ENCODE results near the gene CHRDL2. TPM values are rescaled to one million over a fixed set of nuclear protein-coding genes. Genes with fewer than 3 reads are reported as not detected.

Gene CHRDL2
- total RNA-seq, 1 experiment from 2014 or later, result 0.37 TPM

DNA sequence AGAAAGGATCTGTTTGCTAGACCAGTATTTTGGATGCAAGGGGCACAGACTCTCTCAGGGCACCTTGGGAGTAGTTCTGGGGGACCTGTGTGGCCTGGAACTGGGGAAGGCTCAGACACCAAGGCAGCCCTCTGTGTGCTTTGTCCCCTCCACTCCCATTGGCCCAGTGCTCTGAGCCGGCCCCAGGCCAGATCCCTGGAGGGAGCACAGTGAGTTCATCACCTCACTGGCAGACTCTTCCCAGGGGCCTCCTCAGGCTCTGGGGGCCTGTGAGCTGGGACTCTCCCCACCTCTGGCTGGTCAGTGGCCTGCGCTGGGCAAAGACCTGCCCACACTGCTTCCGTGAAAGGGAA, 51.7 kb downstream of the CHRDL2 start (continued):
- TF ChIP-seq ZNF532 (CRISPR knock-in tag; IDR thresholded peaks at IDR 0.05; ENCODE audit: borderline replicate concordance), result no peak
- no peak for TF ChIP-seq SP1 (CRISPR knock-in tag; conservative IDR thresholded peaks at IDR 0.05)

- Mint-ChIP-seq H3K27me3 (ENCODE audit: low read depth) (peaks cover 18% of the 10 kb centered on the region), H3K4me1 (peaks cover 3% of the 10 kb centered on the region), H3K9me3 (peaks cover 9% of the 10 kb centered on the region), H3K4me3 (no peak overlapping the region), H3K36me3 (peaks cover 4% of the 10 kb centered on the region), H3K27ac (no peak overlapping the region)
- POLR2A ChIA-PET, result no interaction called here
- ATAC-seq (no peak), DNase-seq (ENCODE audit: low spot score) (no peak)
- no peak for TF ChIP-seq ZMAT4 (CRISPR knock-in tag; IDR thresholded peaks at IDR 0.05)
- TF ChIP-seq SP1 (CRISPR knock-in tag; conservative IDR thresholded peaks at IDR 0.05), result no peak
- TF ChIP-seq IRF1 (CRISPR knock-in tag; IDR thresholded peaks at IDR 0.05), result no peak
- TF ChIP-seq ESRRA (CRISPR knock-in tag; IDR thresholded peaks at IDR 0.05; ENCODE audit: borderline replicate concordance), result no peak
- TF ChIP-seq, protein P1, sequence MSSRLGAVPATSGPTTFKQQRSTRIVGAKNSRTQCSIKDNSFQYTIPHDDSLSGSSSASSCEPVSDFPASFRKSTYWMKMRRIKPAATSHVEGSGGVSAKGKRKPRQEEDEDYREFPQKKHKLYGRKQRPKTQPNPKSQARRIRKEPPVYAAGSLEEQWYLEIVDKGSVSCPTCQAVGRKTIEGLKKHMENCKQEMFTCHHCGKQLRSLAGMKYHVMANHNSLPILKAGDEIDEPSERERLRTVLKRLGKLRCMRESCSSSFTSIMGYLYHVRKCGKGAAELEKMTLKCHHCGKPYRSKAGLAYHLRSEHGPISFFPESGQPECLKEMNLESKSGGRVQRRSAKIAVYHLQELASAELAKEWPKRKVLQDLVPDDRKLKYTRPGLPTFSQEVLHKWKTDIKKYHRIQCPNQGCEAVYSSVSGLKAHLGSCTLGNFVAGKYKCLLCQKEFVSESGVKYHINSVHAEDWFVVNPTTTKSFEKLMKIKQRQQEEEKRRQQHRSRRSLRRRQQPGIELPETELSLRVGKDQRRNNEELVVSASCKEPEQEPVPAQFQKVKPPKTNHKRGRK (CRISPR knock-in tag; IDR thresholded peaks at IDR 0.05; ENCODE audit: borderline replicate concordance), result no peak
- TF ChIP-seq GTF2I (CRISPR knock-in tag; conservative IDR thresholded peaks at IDR 0.05), result no peak
- TF ChIP-seq, protein P2, sequence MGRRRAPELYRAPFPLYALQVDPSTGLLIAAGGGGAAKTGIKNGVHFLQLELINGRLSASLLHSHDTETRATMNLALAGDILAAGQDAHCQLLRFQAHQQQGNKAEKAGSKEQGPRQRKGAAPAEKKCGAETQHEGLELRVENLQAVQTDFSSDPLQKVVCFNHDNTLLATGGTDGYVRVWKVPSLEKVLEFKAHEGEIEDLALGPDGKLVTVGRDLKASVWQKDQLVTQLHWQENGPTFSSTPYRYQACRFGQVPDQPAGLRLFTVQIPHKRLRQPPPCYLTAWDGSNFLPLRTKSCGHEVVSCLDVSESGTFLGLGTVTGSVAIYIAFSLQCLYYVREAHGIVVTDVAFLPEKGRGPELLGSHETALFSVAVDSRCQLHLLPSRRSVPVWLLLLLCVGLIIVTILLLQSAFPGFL (CRISPR knock-in tag; IDR thresholded peaks at IDR 0.05; ENCODE audit: borderline replicate concordance), result no peak
- TF ChIP-seq FOXJ3 (CRISPR knock-in tag; IDR thresholded peaks at IDR 0.05; ENCODE audit: borderline replicate concordance), result no peak
- no peak for TF ChIP-seq ZBTB21 (CRISPR knock-in tag; IDR thresholded peaks at IDR 0.05; ENCODE audit: borderline replicate concordance)
- TF ChIP-seq, protein P3, sequence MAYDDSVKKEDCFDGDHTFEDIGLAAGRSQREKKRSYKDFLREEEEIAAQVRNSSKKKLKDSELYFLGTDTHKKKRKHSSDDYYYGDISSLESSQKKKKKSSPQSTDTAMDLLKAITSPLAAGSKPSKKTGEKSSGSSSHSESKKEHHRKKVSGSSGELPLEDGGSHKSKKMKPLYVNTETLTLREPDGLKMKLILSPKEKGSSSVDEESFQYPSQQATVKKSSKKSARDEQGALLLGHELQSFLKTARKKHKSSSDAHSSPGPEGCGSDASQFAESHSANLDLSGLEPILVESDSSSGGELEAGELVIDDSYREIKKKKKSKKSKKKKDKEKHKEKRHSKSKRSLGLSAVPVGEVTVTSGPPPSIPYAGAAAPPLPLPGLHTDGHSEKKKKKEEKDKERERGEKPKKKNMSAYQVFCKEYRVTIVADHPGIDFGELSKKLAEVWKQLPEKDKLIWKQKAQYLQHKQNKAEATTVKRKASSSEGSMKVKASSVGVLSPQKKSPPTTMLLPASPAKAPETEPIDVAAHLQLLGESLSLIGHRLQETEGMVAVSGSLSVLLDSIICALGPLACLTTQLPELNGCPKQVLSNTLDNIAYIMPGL (CRISPR knock-in tag; IDR thresholded peaks at IDR 0.05), result no peak
- TF ChIP-seq ETV6 (CRISPR knock-in tag; IDR thresholded peaks at IDR 0.05), result no peak
- no peak for TF ChIP-seq SOX15 (CRISPR knock-in tag; IDR thresholded peaks at IDR 0.05)
- TF ChIP-seq MLX (CRISPR knock-in tag; IDR thresholded peaks at IDR 0.05), result no peak
- CTCF ChIA-PET, result no interaction called here
Observed at GRCh38 chr11:74678591-74679512, 52.4 kb downstream of the CHRDL2 start.

Measured in WTC11 (cell line).